Vagina (tissue), 2 donors: ENCODE results near the gene USP25. TPM values are rescaled to one million over a fixed set of nuclear protein-coding genes. Genes with fewer than 3 reads are reported as not detected.

ENCODE experiments used
- DNase-seq, 2 donors: peaks; one replicate each; pipeline ENCODE4 v3.0.0-alpha.2; 2017; ENCODE audit errors: extremely low spot score in 2 of 2
- H3K27ac ChIP-seq: fragments of 200-600 bp; sonication (generic); one replicate; pipeline ENCODE4 v1.5.1; 2019
- H3K27me3 ChIP-seq: fragments of 200-600 bp; sonication (generic); one replicate; pipeline ENCODE4 v1.5.1; 2019
- H3K36me3 ChIP-seq, 2 donors: fragments of 200-600 bp; sonication (generic); one replicate each; pipeline ENCODE4 v1.5.1; 2017 to 2019
- H3K4me1 ChIP-seq: fragments of 200-600 bp; sonication (generic); one replicate; pipeline ENCODE4 v1.5.1; 2019
- H3K4me3 ChIP-seq, 2 donors: fragments of 200-600 bp; sonication (generic); 1 replicate in 1 of 2; 2 replicates in 1 of 2; pipeline ENCODE4 v1.5.1; 2016 to 2019
- H3K9me3 ChIP-seq: fragments of 200-600 bp; sonication (generic); one replicate; pipeline ENCODE4 v1.5.1; 2019
- POLR2A ChIP-seq, 2 donors: fragments of 450-650 bp; IDR thresholded peaks; one replicate each; pipeline ENCODE4 v1.6.1; 2017; ENCODE audit warnings: antibody characterized with exemption in 2 of 2, mild to moderate bottlenecking in 2 of 2, moderate library complexity in 2 of 2
- POLR2AphosphoS5 ChIP-seq, 2 donors: sonication (generic); formaldehyde crosslinking; IDR thresholded peaks; one replicate each; pipeline ENCODE4 v1.9.0; 2017; ENCODE audit warnings: antibody characterized with exemption in 2 of 2, mild to moderate bottlenecking in 2 of 2, low read depth in 1 of 2; ENCODE audit not compliant: insufficient read depth in 1 of 2
- intact Hi-C: fragments of 100-400 bp; cut with DNase I; formaldehyde crosslinking; loops from one replicate; pipeline ENCODE4 v1.15.1; 2023
- total RNA-seq: library from RNA; depleted of rRNA; stranded (reverse); fragments of >200 nt; gene quantifications from one replicate; pipeline ENCODE4 v1.2.3, GENCODE V29; 2016
- TF ChIP-seq, protein P1 (sequence below), 3 experiments: fragments of 450-650 bp in 2 of 3; fragments of 200-600 bp in 1 of 3; sonication (generic) in 1 of 3; IDR thresholded peaks; one replicate each; pipeline ENCODE4 v1.5.1; 2017 to 2019; ENCODE audit warnings: antibody characterized with exemption in 3 of 3, mild to moderate bottlenecking in 2 of 3, moderate library complexity in 2 of 3

The USP25 gene
- total RNA-seq, 1 donor from 2014 or later: 39.0 TPM

DNA sequence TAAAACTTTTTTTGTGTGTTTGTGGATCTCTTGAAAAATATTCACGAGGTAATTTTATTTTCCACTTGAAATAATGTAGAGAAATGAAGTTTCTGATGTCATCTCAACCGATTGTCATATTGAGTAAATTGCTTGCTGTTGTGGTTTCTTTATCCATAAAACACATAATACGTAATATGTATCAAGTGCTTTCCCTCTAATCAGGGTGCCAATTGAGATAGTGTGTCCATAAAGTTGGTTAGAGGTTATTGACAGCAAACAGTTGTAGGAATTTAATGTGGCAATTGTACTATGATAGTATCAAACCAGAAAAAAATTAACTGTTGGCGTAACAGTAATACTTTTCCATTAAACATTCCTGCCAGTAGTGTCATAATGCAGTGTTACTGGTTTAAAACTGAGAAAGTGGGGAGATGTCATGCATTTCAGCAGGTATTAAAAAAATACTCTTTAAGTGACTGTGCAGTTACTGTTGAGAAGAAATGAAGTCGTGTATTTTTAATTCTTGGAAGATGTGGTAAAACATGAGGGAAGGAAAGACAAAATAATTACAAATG is 38.3 kb downstream of the USP25 start:
- no peak overlapping the region for H3K27ac ChIP-seq
- H3K4me3 ChIP-seq: no peak overlapping the region
- H3K27me3 ChIP-seq: no peaks in the 10 kb centered on the region
- TF ChIP-seq POLR2AphosphoS5 (IDR thresholded peaks at IDR 0.05; ENCODE audit: insufficient read depth in 1 of 2, low read depth in 1 of 2) (no peak), POLR2A (IDR thresholded peaks at IDR 0.05) (no peak)
- TF ChIP-seq, protein P1, sequence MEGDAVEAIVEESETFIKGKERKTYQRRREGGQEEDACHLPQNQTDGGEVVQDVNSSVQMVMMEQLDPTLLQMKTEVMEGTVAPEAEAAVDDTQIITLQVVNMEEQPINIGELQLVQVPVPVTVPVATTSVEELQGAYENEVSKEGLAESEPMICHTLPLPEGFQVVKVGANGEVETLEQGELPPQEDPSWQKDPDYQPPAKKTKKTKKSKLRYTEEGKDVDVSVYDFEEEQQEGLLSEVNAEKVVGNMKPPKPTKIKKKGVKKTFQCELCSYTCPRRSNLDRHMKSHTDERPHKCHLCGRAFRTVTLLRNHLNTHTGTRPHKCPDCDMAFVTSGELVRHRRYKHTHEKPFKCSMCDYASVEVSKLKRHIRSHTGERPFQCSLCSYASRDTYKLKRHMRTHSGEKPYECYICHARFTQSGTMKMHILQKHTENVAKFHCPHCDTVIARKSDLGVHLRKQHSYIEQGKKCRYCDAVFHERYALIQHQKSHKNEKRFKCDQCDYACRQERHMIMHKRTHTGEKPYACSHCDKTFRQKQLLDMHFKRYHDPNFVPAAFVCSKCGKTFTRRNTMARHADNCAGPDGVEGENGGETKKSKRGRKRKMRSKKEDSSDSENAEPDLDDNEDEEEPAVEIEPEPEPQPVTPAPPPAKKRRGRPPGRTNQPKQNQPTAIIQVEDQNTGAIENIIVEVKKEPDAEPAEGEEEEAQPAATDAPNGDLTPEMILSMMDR (IDR thresholded peaks at IDR 0.05): no peak
- H3K36me3 ChIP-seq: no peaks in the 10 kb centered on the region
- no peak for DNase-seq
- H3K9me3 ChIP-seq: no peaks in the 10 kb centered on the region
- intact Hi-C loops: no loop called here
- peaks cover 41% of the 10 kb centered on the region for H3K4me1 ChIP-seq

DNA sequence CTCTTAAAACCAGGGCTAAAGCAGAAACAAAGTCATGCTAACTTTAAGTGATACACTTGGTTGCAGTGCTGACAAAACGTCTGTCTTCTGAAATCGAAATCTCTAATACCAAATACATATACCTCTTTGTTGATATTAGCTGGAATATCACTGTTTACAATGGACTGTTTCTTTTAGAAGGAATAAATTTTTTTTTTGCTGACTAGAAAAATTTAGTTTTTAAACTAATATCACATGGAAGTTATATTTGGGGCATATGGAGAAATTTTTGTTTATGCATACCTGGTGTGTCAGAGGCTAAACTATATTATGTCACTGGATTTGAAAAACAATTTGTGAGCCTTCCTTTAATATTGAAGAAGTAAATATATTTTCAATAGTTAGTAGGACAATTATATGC is 39.1 kb downstream of the USP25 start:
- peaks cover 47% of the 10 kb centered on the region for H3K4me1 ChIP-seq
- DNase-seq: no peak
- H3K27ac ChIP-seq: no peak overlapping the region
- intact Hi-C loops: no loop called here
- TF ChIP-seq POLR2A (IDR thresholded peaks at IDR 0.05): no peak
- no peak for TF ChIP-seq POLR2AphosphoS5 (IDR thresholded peaks at IDR 0.05; ENCODE audit: insufficient read depth in 1 of 2, low read depth in 1 of 2)
- no peaks in the 10 kb centered on the region for H3K9me3 ChIP-seq
- no peaks in the 10 kb centered on the region for H3K27me3 ChIP-seq
- no peak overlapping the region for H3K4me3 ChIP-seq
- H3K36me3 ChIP-seq: no peaks in the 10 kb centered on the region

DNA sequence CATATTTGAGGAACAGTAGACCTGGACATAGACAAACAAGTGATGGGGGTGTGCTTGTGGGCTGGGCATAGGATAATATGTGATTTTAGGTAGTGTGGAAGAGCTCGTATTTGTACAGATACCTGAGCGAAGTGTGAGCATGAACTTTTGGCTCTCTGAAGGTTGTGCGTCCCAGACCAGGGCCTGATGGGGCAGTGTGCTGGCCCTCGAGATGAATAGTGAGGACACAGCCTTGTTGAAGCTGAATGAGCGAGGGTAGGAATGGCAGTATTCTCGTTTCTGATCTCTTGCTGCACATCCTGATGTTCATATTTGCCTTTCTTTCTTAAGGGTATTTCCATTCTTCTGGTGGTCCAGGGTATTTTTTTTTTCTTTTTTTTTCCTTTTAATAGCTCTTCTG is 41.5 kb downstream of the USP25 start:
- H3K4me3 ChIP-seq: no peak overlapping the region
- H3K4me1 ChIP-seq: peaks cover 68% of the 10 kb centered on the region
- DNase-seq: no peak
- intact Hi-C loops: no loop called here
- no peaks in the 10 kb centered on the region for H3K9me3 ChIP-seq
- no peaks in the 10 kb centered on the region for H3K27me3 ChIP-seq
- no peak overlapping the region for H3K27ac ChIP-seq
- TF ChIP-seq POLR2AphosphoS5 (IDR thresholded peaks at IDR 0.05; ENCODE audit: insufficient read depth in 1 of 2, low read depth in 1 of 2) (no peak), POLR2A (IDR thresholded peaks at IDR 0.05) (no peak)
- TF ChIP-seq, protein P1 (IDR thresholded peaks at IDR 0.05): no peak
- no peaks in the 10 kb centered on the region for H3K36me3 ChIP-seq

DNA sequence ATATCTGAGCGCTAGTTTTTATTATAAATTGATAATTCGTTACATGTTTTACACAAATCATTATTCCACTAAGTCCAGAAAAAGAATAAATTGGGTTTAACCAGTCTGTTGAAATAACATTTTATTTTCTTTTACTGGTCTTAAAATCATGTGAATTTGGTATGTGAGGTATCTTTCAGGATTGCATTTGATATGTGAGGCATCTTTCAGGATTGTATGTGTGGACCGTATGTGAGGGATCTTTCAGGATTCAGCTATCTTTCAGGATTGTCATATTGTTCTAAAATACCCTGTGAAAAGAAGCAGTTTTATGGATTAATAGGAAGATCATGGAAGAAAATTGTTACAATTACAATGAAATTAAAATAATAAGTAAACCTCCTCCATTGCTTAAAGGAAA is 42.9 kb downstream of the USP25 start:
- no peak overlapping the region for H3K27ac ChIP-seq
- H3K9me3 ChIP-seq: no peaks in the 10 kb centered on the region
- no peaks in the 10 kb centered on the region for H3K36me3 ChIP-seq
- peaks cover 78% of the 10 kb centered on the region for H3K4me1 ChIP-seq
- TF ChIP-seq POLR2AphosphoS5 (IDR thresholded peaks at IDR 0.05; ENCODE audit: insufficient read depth in 1 of 2, low read depth in 1 of 2) (no peak), POLR2A (IDR thresholded peaks at IDR 0.05) (no peak)
- TF ChIP-seq, protein P1 (IDR thresholded peaks at IDR 0.05): no peak
- H3K4me3 ChIP-seq: no peak overlapping the region
- no peaks in the 10 kb centered on the region for H3K27me3 ChIP-seq
- DNase-seq: no peak
- intact Hi-C loops: no loop called here

DNA sequence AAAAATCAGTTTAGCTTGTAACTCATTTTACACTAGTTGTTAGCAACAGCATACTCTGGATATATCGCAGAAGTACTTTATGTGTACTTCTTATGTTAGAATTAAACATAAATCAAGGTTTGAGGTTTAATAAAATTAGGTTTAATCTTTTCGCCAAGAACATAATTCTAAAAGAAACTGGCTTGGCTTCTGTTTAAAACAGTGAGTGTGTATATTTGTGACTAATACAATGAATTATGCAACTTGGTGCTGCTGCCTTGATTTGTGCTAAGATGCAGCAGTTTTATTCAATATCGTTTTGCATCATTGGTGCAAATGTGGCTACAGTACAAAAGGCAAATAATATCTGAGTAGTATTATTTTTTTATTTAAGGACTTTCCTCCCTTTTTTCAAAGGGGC is 44.8 kb downstream of the USP25 start:
- Histone ChIP-seq H3K4me3 (no peak overlapping the region), H3K27me3 (no peaks in the 10 kb centered on the region), H3K27ac (peak overlapping the region; percentile 21), H3K4me1 (peaks cover 66% of the 10 kb centered on the region), H3K9me3 (no peaks in the 10 kb centered on the region), H3K36me3 (no peaks in the 10 kb centered on the region)
- intact Hi-C loops: no loop called here
- DNase-seq: no peak
- peak in 1 of 2 donors; percentile 51 for TF ChIP-seq POLR2AphosphoS5 (IDR thresholded peaks at IDR 0.05; ENCODE audit: insufficient read depth in 1 of 2, low read depth in 1 of 2)
- TF ChIP-seq, protein P1 (IDR thresholded peaks at IDR 0.05): no peak
